ENCODE measurements around the gene ANKRD62.
A peak's percentile ranks its signal among the peaks of the same experiment; 100 is the strongest.
"Not testable (repeated sequence)": the region's sequence is repeated elsewhere in the genome, so short reads cannot be mapped to it uniquely, and the experiment has no call there.

ANKRD62 gene

GRCh38 chr18:12066910-12067511 is 26.6 kb upstream of the ANKRD62 start:
- TF ChIP-seq CTCF (IDR thresholded peaks at IDR 0.05; ENCODE audit: control insufficient read depth, extremely low read depth, insufficient read depth): no peak
- no peak overlapping the region for H3K4me3 ChIP-seq (ENCODE audit: low read depth, low read length)
- no peak for DNase-seq (ENCODE audit: low read depth)

- no peak overlapping the region for H3K4me3 ChIP-seq (ENCODE audit: low read depth, low read length)
- DNase-seq (ENCODE audit: low read depth): no peak
- no peak for TF ChIP-seq CTCF (IDR thresholded peaks at IDR 0.05; ENCODE audit: control insufficient read depth, extremely low read depth, insufficient read depth)
These were observed 26.0 kb upstream of the ANKRD62 start for GRCh38 chr18:12067671-12068070.

GRCh38 chr18:12068316-12068949 is 25.2 kb upstream of the ANKRD62 start:
- not testable (repeated sequence) for H3K4me3 ChIP-seq (ENCODE audit: low read depth, low read length); DNase-seq (ENCODE audit: low read depth)
- TF ChIP-seq CTCF (IDR thresholded peaks at IDR 0.05; ENCODE audit: control insufficient read depth, extremely low read depth, insufficient read depth): peak; percentile 13; the same call in 1 of the 2 replicates

GRCh38 chr18:12068950-12069320 is 24.7 kb upstream of the ANKRD62 start:
- no peak for TF ChIP-seq CTCF (IDR thresholded peaks at IDR 0.05; ENCODE audit: control insufficient read depth, extremely low read depth, insufficient read depth)
- no peak for DNase-seq (ENCODE audit: low read depth)
- H3K4me3 ChIP-seq (ENCODE audit: low read depth, low read length): no peak overlapping the region

GRCh38 chr18:12071066-12071465 is 22.6 kb upstream of the ANKRD62 start:
- not testable (repeated sequence) for DNase-seq (ENCODE audit: low read depth); H3K4me3 ChIP-seq (ENCODE audit: low read depth, low read length)

GRCh38 chr18:12072996-12073395 is 20.6 kb upstream of the ANKRD62 start:
- TF ChIP-seq CTCF (IDR thresholded peaks at IDR 0.05; ENCODE audit: control insufficient read depth, extremely low read depth, insufficient read depth): no peak
- DNase-seq (ENCODE audit: low read depth): no peak
- H3K4me3 ChIP-seq (ENCODE audit: low read depth, low read length): no peak overlapping the region

GRCh38 chr18:12074736-12075135 is 18.9 kb upstream of the ANKRD62 start:
- DNase-seq (ENCODE audit: low read depth): no peak
- 0 out of 2 replicates have a peak, but pooled peaks have one; percentile 7 for TF ChIP-seq CTCF (IDR thresholded peaks at IDR 0.05; ENCODE audit: control insufficient read depth, extremely low read depth, insufficient read depth)
- no peak overlapping the region for H3K4me3 ChIP-seq (ENCODE audit: low read depth, low read length)

Data from LNCaP clone FGC (cell line).